GM19372 (cell line): ENCODE data around the gene TTC28.
"Not testable (repeated sequence)": the region's sequence is repeated elsewhere in the genome, so short reads cannot be mapped to it uniquely, and the experiment has no call there.

Source experiments
- ATAC-seq: cut with Tn5 transposase; IDR thresholded peaks from one replicate; pipeline ENCODE4 v1.9.1; 2021; ENCODE audit warnings: mild to moderate bottlenecking, low read depth, moderate library complexity; ENCODE audit not compliant: unreplicated experiment

TTC28 gene

DNA sequence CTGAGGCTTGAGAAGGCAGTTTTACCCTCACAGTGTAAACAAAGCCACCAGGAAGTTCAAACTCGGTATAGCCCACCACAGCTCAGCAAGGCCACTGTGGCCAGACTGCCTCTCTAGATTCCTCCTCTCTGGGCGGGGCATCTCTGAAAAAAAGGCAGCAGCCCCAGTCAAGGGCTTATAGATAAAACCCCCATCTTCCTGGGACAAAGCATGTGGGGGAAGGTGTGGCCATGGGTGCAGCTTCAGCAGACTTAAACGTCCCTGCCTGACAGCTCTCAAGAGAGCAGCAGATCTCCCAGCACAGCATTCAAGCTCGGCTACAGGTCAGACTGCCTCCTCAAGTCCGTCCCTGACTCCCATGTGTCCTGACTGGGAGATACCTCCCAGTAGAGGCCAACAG, 69.7 kb downstream of the TTC28 start:
- no peak for ATAC-seq

GRCh38 chr22:28608546-28608945, 71.1 kb downstream of the TTC28 start:
- ATAC-seq: no peak

GRCh38 chr22:28607795-28608194, 71.8 kb downstream of the TTC28 start:
- no peak for ATAC-seq

- no peak for ATAC-seq
These were observed 74.5 kb downstream of the TTC28 start for GRCh38 chr22:28604966-28605761.

DNA sequence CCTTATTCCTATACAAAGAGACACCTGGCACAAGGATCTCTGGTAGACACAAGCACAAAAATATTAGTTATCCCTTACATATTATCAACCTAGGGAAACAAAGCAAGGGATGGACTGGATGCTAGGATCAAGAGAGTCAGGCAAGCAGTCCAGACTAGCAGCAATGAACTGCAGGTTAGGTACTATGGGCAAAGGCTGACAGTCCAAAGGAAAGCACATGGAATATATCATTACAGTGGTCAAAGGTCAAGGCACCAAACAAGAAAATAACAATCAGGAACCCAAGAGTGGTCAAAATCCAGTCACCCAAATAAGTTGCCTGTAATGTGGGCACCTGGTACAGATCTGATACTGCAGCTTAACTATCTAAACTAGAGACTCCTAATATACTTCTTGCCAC, 77.7 kb downstream of the TTC28 start:
- ATAC-seq: no peak

- ATAC-seq: no peak
These were observed 79.0 kb downstream of the TTC28 start for GRCh38 chr22:28600546-28601143.

DNA sequence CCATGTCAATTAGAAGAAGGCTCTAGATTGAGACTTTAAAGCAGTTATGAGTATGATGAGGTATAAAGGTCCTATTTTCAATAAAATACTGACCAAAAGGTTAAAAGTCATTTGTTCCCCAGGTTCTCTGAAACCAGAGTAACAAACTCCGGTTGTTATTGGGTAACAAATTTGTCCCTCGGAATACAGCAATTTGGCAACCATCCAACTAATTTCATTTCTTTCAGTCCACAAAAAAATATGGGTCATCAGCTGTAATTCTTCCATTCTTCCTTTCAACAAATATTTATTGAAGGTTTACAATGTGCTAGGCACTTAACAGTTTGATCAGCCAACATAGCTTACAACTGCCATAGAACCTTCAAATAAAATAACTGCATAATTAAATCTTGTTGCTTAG, 79.9 kb downstream of the TTC28 start:
- no peak for ATAC-seq

GRCh38 chr22:28597665-28598064, 82.0 kb downstream of the TTC28 start:
- no peak for ATAC-seq

DNA sequence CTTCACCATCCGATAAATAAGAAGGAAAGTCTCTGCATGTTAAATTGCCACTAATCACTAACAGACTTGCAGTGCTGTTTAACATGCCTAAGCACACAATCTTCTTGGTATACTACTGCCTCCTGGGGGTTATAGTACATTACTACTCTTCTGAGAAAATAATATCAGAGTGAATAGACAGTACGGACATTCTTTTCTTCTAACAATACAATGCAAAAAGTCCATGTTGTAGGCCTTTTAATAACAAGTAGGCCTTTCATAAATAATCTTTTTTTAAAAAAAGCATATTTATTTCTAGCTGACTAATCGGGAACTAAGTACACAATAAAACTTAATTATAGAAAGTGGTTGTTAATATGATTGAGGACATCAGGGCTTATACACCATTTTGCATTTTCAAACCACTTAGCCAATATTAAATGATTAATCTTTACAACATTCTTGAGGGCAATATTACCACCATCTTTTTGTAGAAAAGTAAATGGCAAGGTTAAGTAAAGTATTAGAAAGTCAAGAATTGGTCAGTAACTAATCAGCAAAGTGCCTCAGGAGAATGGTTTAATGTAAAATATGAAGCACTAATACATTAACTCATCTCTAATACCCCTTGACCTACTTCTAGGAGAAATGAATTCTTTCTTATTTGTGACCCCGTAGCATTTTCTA, 84.7 kb downstream of the TTC28 start:
- ATAC-seq: no peak

DNA sequence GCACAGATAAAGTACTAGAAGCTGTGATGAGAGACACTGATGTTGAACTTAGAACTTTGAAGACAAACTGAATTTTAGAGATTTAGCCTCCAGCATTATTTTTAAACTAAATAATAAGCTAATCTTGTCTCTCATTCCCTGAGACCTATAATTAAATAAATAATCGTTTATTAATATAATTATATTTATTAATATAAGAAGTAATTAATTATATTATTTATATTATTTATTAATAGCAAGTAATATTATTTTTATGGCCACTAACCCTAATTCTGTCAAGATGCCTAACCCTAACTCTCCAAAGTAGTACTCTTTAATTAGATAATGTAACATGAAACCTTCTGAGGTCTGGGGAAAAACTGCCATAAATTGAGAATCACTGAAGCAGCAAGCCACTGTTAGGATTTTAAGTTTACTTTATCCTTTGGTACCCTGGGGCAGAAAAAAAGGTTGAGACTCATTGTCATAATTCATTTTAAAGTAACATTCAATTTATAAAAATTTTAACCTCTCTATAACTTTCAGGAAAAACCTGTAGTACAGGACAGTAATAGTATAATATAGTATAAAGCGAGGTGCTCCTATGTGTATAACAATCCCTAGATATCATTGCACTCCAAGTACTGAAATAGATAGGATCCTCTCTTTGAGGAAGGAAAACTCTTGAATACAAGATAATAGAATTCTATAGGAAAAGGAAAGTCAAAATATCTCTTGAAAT, 85.4 kb downstream of the TTC28 start:
- ATAC-seq: no peak

- ATAC-seq: no peak
These were observed 86.3 kb downstream of the TTC28 start for GRCh38 chr22:28593299-28593698.

GRCh38 chr22:28589102-28589750, 90.4 kb downstream of the TTC28 start:
- ATAC-seq: no peak

DNA sequence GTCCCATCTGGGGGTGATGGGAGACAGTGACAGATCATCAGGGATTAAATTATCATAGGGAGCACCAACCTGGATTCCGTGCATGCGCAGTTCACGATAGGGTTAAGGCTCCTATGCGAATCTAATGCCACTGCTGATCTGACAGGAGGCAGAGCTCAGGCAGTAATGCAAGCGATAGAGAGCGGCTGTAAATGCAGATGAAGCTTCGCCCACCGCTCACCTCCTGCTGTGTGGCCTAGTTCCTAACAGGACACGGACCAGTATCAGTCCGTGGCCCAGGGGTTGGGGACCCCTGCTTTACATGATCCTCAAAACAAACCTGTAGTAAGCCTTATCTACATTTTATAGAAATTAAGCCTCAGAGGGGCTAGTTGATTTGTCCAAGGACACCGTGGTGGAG, 94.3 kb downstream of the TTC28 start:
- ATAC-seq: no peak

- ATAC-seq: no peak
These were observed 96.8 kb downstream of the TTC28 start for GRCh38 chr22:28582806-28583205.

- ATAC-seq: no peak
These were observed 98.6 kb downstream of the TTC28 start for GRCh38 chr22:28581016-28581415.

DNA sequence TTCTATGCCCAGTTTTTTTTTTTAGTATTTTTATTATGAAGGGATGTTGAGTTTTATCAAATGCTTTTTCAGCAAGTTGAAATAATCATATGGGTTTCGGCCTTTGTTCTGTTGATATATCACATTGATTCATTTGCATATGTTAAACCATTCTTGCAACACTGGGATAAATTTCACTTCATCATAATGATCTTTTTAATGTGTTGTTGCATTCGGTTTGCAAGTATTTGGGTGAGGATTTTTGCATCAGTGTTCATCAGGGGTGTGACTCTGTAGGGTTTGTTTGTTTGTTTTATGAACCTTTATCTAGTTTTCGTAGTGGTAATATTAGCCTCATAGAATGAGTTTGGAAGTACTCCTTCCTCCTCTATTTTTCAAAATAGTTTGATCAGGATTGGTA, 103.5 kb downstream of the TTC28 start:
- ATAC-seq: no peak

- ATAC-seq: no peak
These were observed 105.4 kb downstream of the TTC28 start for GRCh38 chr22:28574159-28574788.

GRCh38 chr22:28570696-28571373, 108.8 kb downstream of the TTC28 start:
- ATAC-seq: no peak

GRCh38 chr22:28568974-28569373, 110.7 kb downstream of the TTC28 start:
- ATAC-seq: not testable (repeated sequence)

- ATAC-seq: no peak
These were observed 111.5 kb downstream of the TTC28 start for GRCh38 chr22:28568099-28568498.
